ENCODE results near the gene SHISAL2B.

- TF ChIP-seq CTCF (IDR thresholded peaks at IDR 0.05; ENCODE audit: low read depth, low read length) (no peak), POLR2A (IDR thresholded peaks at IDR 0.05; ENCODE audit: extremely low read depth, insufficient read length) (no peak), MYC (IDR thresholded peaks at IDR 0.05; ENCODE audit: low read depth, low read length) (no peak)
Observed at GRCh38 chr5:64655596-64655995, 34.7 kb upstream of the SHISAL2B start.
